Smooth muscle cell (in vitro differentiated cells): ENCODE data around the gene AGMAT. TPM values are rescaled to one million over a fixed set of nuclear protein-coding genes. Genes with fewer than 3 reads are reported as not detected.

Experiments
- DNase-seq: peaks from one replicate; lab custom pipeline; 2025; ENCODE audit not compliant: unreplicated experiment; lab: John Stamatoyannopoulos, UW
- H2AFZ ChIP-seq: fragments of 200-600 bp; sonication (generic); 2 replicates; pipeline ENCODE4 v1.6.0; 2016; ENCODE audit warnings: antibody characterized with exemption, low read depth, mild to moderate bottlenecking
- H3F3A ChIP-seq: fragments of 200-600 bp; sonication (generic); 2 replicates; pipeline ENCODE4 v1.6.0; 2017; ENCODE audit warnings: antibody characterized with exemption, low read depth
- H3K27ac ChIP-seq: fragments of 200-600 bp; sonication (generic); 2 replicates; pipeline ENCODE4 v1.5.1; 2016; ENCODE audit warnings: low read depth, mild to moderate bottlenecking
- H3K27me3 ChIP-seq: fragments of 200-600 bp; sonication (generic); 2 replicates; pipeline ENCODE4 v1.6.1; 2016; ENCODE audit warnings: low read depth, mild to moderate bottlenecking
- H3K36me3 ChIP-seq: fragments of 200-600 bp; sonication (generic); 2 replicates; pipeline ENCODE4 v1.5.1; 2016; ENCODE audit warnings: low read depth
- H3K4me1 ChIP-seq: fragments of 200-600 bp; sonication (generic); 2 replicates; pipeline ENCODE4 v1.5.1; 2016; ENCODE audit warnings: low read depth
- H3K4me2 ChIP-seq: fragments of 200-600 bp; sonication (generic); 2 replicates; pipeline ENCODE4 v1.6.0; 2016; ENCODE audit warnings: mild to moderate bottlenecking
- H3K4me3 ChIP-seq: fragments of 200-600 bp; sonication (generic); 2 replicates; pipeline ENCODE4 v1.5.1; 2016; ENCODE audit warnings: mild to moderate bottlenecking
- H3K79me2 ChIP-seq: fragments of 200-600 bp; sonication (generic); 2 replicates; pipeline ENCODE4 v1.6.0; 2016; ENCODE audit warnings: low read depth, mild to moderate bottlenecking
- H3K9ac ChIP-seq: fragments of 200-600 bp; sonication (generic); 2 replicates; pipeline ENCODE4 v1.6.0; 2016; ENCODE audit warnings: low read depth
- H3K9me3 ChIP-seq: fragments of 200-600 bp; sonication (generic); replicated peaks from 2 replicates; pipeline ENCODE4 v1.5.1; 2016; ENCODE audit warnings: low read depth
- H4K20me1 ChIP-seq: fragments of 200-600 bp; sonication (generic); 2 replicates; pipeline ENCODE4 v1.6.0; 2016; ENCODE audit warnings: low read depth
- CTCF ChIP-seq: fragments of 200-600 bp; sonication (generic); IDR thresholded peaks from 2 replicates; pipeline ENCODE4 v1.5.1; 2017; ENCODE audit warnings: borderline replicate concordance, mild to moderate bottlenecking, antibody characterized with exemption; ENCODE audit not compliant: insufficient read depth, poor library complexity, severe bottlenecking
- WGBS: methylation state at CpG from one replicate; pipeline ENCODE4 v1.1.7; 2016; ENCODE audit warnings: low lambda C conversion rate; 5-methylcytosine and 5-hydroxymethylcytosine counted together
- polyA plus RNA-seq: library from polyadenylated mRNA; unstranded; fragments of >200 nt; fragmentation: Nextera tagmentation; extraction: Ambion mirVana; gene quantifications from 2 replicates; pipeline ENCODE4 v1.2.1, GENCODE V29; 2016
- total RNA-seq: library from RNA; depleted of rRNA; stranded (reverse); fragments of >200 nt; gene quantifications from 2 replicates; pipeline ENCODE4 v1.2.3, GENCODE V29; 2014

Gene AGMAT
- total and polyA plus RNA-seq, 2 experiments from 2014 or later, result 0.04 to 0.56 TPM

- Histone ChIP-seq H3K4me3 (peak overlapping the region; percentile 87), H3K27ac (peak overlapping the region; percentile 99), H2AFZ (peak overlapping the region; percentile 49), H3K36me3 (no peaks in the 10 kb centered on the region), H3K9ac (peak overlapping the region; percentile 67), H3K4me1 (peaks cover 27% of the 10 kb centered on the region), H3K4me2 (peak overlapping the region; percentile 79), H3F3A (peaks cover 8% of the 10 kb centered on the region), H4K20me1 (no peaks in the 10 kb centered on the region), H3K27me3 (no peaks in the 10 kb centered on the region), H3K9me3 (no peaks in the 10 kb centered on the region), H3K79me2 (peaks cover 30% of the 10 kb centered on the region)
- WGBS, result 6% methylated on average over 24 of the region's 40 CpGs
- DNase-seq, result no peak
- no peak for TF ChIP-seq CTCF
These were observed 59.5 kb downstream of the AGMAT start for GRCh38 chr1:15525050-15526020.

- peak overlapping the region; percentile 92 for H3K4me2 ChIP-seq
- H3K36me3 ChIP-seq, result no peaks in the 10 kb centered on the region
- H3F3A ChIP-seq, result peaks cover 8% of the 10 kb centered on the region
- WGBS, result 2% methylated on average over 25 of the region's 88 CpGs
- H3K27me3 ChIP-seq, result no peaks in the 10 kb centered on the region
- H4K20me1 ChIP-seq, result no peaks in the 10 kb centered on the region
- peak overlapping the region; percentile 87 for H3K4me3 ChIP-seq
- H3K9ac ChIP-seq, result peak overlapping the region; percentile 98
- H3K9me3 ChIP-seq, result no peaks in the 10 kb centered on the region
- H3K4me1 ChIP-seq, result peaks cover 27% of the 10 kb centered on the region
- DNase-seq, result peak; percentile 100
- H2AFZ ChIP-seq, result no peak overlapping the region
- H3K79me2 ChIP-seq, result peaks cover 21% of the 10 kb centered on the region
- TF ChIP-seq CTCF, result no peak
- H3K27ac ChIP-seq, result peak overlapping the region; percentile 99
These were observed 60.4 kb downstream of the AGMAT start for GRCh38 chr1:15524283-15525049.

GRCh38 chr1:15524021-15524282, 60.9 kb downstream of the AGMAT start, which contains the start of gene CASP9:
Gene CASP9, minus strand, starts transcription at chr1:15524215. Its CDS starts 15 bp downstream, at chr1:15524200.
- DNase-seq, result no peak
- no peak for TF ChIP-seq CTCF
- H3K79me2 ChIP-seq, result peaks cover 18% of the 10 kb centered on the region
- WGBS, result 0% methylated on average over 5 of the region's 27 CpGs
- H4K20me1 ChIP-seq, result no peaks in the 10 kb centered on the region
- H3K4me3 ChIP-seq, result peak within 1 kb of the TSS; percentile 87
- peak within 1 kb of the TSS; percentile 98 for H3K9ac ChIP-seq
- H3K27ac ChIP-seq, result peak within 1 kb of the TSS; percentile 99
- H3F3A ChIP-seq, result peaks cover 8% of the 10 kb centered on the region
- H3K4me1 ChIP-seq, result peaks cover 27% of the 10 kb centered on the region
- no peaks in the 10 kb centered on the region for H3K36me3 ChIP-seq
- peak within 1 kb of the TSS; percentile 89 for H2AFZ ChIP-seq
- no peaks in the 10 kb centered on the region for H3K9me3 ChIP-seq
- H3K27me3 ChIP-seq, result no peaks in the 10 kb centered on the region
- peak within 1 kb of the TSS; percentile 92 for H3K4me2 ChIP-seq
